Transverse colon (tissue), 3 donors: Measurements from ENCODE around the gene PKN1.

Experiments used
- CTCF ChIP-seq, 5 experiments: fragments of 200-600 bp in 3 of 5; fragments of 450-650 bp in 2 of 5; sonication (generic) in 3 of 5; IDR thresholded peaks; 1 replicate in 2 of 5; 2 replicates in 3 of 5; pipeline ENCODE4 v1.5.1; 2016 to 2017; ENCODE audit warnings: antibody characterized with exemption in 5 of 5, inconsistent platforms in 3 of 5, mild to moderate bottlenecking in 2 of 5, moderate library complexity in 1 of 5
- EP300 ChIP-seq: sonication (generic); formaldehyde crosslinking; IDR thresholded peaks from one replicate; pipeline ENCODE4 v1.6.1; 2017; ENCODE audit warnings: antibody characterized with exemption, low read depth

DNA sequence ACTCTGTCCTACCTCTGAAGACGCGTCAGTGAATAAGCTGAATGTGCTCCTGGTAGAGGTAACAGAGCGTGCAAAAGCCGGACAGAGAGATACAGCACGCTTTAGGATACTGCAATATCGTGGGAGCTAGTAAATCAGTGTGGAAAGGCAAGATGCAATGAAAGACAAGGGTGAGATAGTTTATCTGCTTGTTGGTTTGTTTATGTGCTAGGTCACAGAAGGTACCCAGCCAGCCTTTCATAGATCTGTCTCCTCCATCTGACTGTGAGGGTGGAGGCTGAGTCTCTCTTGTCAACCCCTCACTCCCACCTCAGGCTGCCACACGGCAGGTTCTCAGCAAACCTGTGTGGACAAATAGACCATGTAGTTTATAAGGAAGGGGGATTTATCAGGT, 63.7 kb downstream of the PKN1 start:
- TF ChIP-seq CTCF (IDR thresholded peaks at IDR 0.05) (no peak), EP300 (no peak)
